ENCODE results near the gene PRKCH. TPM values are rescaled to one million over a fixed set of nuclear protein-coding genes. Genes with fewer than 3 reads are reported as not detected.

The PRKCH gene
- total RNA-seq, 1 experiment from 2014 or later = 2.7 TPM

DNA sequence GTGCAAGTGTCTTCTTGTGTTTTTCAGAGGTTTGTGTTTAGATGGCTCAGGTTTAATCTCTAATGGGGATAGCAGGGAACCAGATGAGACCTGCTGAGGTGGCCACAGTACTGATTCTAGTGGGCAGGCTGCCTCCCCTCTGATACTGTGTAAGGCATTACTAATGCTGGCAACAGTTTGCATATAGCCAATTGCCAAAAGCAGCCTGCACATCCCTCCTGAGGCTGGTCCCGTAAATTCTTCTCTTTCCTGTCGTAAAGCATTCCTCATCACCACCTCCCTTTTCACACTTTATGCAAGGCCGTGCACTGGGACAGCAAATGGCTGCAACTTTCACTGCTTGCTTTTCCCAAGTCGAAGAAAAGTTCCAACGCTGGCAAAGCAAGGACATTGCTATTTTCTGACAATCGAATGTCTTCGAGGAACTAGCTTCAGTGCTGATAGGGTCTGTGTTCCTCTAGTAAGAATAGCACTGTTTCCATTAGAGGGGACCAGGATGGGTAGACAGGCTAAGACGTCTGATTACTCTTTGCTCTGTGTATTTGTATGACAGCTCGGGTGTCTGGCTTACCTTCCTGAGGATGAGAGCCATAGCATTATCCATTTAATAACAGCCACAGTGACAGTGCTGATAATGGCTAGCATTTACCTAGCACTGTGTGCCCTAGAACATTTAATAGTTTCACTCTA lies 195.7 kb downstream of the PRKCH start:
- no TSS peak for BruUV-seq (replicated peaks)
- TF ChIP-seq SIN3A (IDR thresholded peaks at IDR 0.05; ENCODE audit: borderline replicate concordance, insufficient read depth, low read depth, low read length) (no peak), POLR2AphosphoS5 (IDR thresholded peaks at IDR 0.05; ENCODE audit: low read depth, low read length) (no peak), TCF7L2 (IDR thresholded peaks at IDR 0.05; ENCODE audit: low read depth, low read length) (no peak)
- TF ChIP-seq, protein P1, sequence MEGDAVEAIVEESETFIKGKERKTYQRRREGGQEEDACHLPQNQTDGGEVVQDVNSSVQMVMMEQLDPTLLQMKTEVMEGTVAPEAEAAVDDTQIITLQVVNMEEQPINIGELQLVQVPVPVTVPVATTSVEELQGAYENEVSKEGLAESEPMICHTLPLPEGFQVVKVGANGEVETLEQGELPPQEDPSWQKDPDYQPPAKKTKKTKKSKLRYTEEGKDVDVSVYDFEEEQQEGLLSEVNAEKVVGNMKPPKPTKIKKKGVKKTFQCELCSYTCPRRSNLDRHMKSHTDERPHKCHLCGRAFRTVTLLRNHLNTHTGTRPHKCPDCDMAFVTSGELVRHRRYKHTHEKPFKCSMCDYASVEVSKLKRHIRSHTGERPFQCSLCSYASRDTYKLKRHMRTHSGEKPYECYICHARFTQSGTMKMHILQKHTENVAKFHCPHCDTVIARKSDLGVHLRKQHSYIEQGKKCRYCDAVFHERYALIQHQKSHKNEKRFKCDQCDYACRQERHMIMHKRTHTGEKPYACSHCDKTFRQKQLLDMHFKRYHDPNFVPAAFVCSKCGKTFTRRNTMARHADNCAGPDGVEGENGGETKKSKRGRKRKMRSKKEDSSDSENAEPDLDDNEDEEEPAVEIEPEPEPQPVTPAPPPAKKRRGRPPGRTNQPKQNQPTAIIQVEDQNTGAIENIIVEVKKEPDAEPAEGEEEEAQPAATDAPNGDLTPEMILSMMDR (IDR thresholded peaks at IDR 0.05) = no peak
- TF ChIP-seq, protein P2, sequence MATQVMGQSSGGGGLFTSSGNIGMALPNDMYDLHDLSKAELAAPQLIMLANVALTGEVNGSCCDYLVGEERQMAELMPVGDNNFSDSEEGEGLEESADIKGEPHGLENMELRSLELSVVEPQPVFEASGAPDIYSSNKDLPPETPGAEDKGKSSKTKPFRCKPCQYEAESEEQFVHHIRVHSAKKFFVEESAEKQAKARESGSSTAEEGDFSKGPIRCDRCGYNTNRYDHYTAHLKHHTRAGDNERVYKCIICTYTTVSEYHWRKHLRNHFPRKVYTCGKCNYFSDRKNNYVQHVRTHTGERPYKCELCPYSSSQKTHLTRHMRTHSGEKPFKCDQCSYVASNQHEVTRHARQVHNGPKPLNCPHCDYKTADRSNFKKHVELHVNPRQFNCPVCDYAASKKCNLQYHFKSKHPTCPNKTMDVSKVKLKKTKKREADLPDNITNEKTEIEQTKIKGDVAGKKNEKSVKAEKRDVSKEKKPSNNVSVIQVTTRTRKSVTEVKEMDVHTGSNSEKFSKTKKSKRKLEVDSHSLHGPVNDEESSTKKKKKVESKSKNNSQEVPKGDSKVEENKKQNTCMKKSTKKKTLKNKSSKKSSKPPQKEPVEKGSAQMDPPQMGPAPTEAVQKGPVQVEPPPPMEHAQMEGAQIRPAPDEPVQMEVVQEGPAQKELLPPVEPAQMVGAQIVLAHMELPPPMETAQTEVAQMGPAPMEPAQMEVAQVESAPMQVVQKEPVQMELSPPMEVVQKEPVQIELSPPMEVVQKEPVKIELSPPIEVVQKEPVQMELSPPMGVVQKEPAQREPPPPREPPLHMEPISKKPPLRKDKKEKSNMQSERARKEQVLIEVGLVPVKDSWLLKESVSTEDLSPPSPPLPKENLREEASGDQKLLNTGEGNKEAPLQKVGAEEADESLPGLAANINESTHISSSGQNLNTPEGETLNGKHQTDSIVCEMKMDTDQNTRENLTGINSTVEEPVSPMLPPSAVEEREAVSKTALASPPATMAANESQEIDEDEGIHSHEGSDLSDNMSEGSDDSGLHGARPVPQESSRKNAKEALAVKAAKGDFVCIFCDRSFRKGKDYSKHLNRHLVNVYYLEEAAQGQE (IDR thresholded peaks at IDR 0.05; ENCODE audit: insufficient read depth in 1 of 2, low read depth in 2 of 2, low read length in 1 of 2) = no peak
- intact Hi-C loops (cut with micrococcal nuclease; ENCODE audit: unreplicated experiment) (no loop called here), in situ Hi-C loops (cut with HindIII; ENCODE audit: low pct_unique_long_range_greater_than_20kb, low sequenced_read_pairs) (no loop called here)
- ChIA-PET POLR2A (no interaction called here), CTCF (no interaction called here)
- Histone ChIP-seq H3K9me3 (ENCODE audit: control insufficient read depth, insufficient read depth, low read depth, low read length) (no peaks in the 10 kb centered on the region), H3K36me3 (ENCODE audit: control insufficient read depth, insufficient read depth, low read length) (no peaks in the 10 kb centered on the region), H3K4me3 (ENCODE audit: low read depth in 2 of 2, low read length in 2 of 2) (no peak overlapping the region), H3K4me1 (ENCODE audit: control insufficient read depth, insufficient read depth, low read length) (no peaks in the 10 kb centered on the region), H3K27ac (ENCODE audit: low read length) (no peak overlapping the region), H3K27me3 (ENCODE audit: control insufficient read depth, insufficient read depth, low read length) (no peaks in the 10 kb centered on the region)
- ATAC-seq (no peak), DNase-seq (ENCODE audit: low read depth, low spot score) (no peak)

DNA sequence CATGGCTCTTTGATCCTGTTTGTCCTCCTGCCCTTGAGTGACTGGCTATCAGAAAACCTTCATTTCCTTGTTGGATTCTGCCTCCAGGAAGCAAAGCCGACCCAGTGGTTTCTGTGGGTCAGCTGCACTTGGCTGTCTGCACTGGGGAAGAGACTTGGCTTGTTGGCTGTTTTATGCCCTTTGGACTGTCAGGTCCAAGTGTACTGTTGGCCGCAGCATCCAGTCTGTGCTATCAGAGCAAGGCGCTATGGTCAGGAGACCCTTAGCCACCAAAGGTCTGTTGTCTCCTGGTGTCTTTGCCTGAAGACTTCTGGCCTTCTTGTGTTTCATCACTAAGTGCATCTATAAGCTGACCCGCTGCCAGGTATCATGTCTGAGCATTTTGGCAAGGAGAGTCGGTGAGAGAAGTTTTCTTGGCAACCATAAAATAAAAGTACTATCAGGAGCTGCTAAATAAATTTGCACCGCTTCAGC lies 196.6 kb downstream of the PRKCH start:
- POLR2A ChIA-PET = no interaction called here
- no peak for DNase-seq (ENCODE audit: low read depth, low spot score)
- intact Hi-C loops (cut with micrococcal nuclease; ENCODE audit: unreplicated experiment) = no loop called here
- no peaks in the 10 kb centered on the region for H3K36me3 ChIP-seq (ENCODE audit: control insufficient read depth, insufficient read depth, low read length)
- H3K27me3 ChIP-seq (ENCODE audit: control insufficient read depth, insufficient read depth, low read length) = no peaks in the 10 kb centered on the region
- ATAC-seq = no peak
- no peaks in the 10 kb centered on the region for H3K9me3 ChIP-seq (ENCODE audit: control insufficient read depth, insufficient read depth, low read depth, low read length)
- no peak overlapping the region for H3K27ac ChIP-seq (ENCODE audit: low read length)
- no peak for TF ChIP-seq POLR2AphosphoS5 (IDR thresholded peaks at IDR 0.05; ENCODE audit: low read depth, low read length)
- TF ChIP-seq TCF7L2 (IDR thresholded peaks at IDR 0.05; ENCODE audit: low read depth, low read length) = no peak
- TF ChIP-seq, protein P1 (IDR thresholded peaks at IDR 0.05) = no peak
- no peak for TF ChIP-seq SIN3A (IDR thresholded peaks at IDR 0.05; ENCODE audit: borderline replicate concordance, insufficient read depth, low read depth, low read length)
- TF ChIP-seq, protein P2 (IDR thresholded peaks at IDR 0.05; ENCODE audit: insufficient read depth in 1 of 2, low read depth in 2 of 2, low read length in 1 of 2) = no peak
- CTCF ChIA-PET = no interaction called here
- in situ Hi-C loops (cut with HindIII; ENCODE audit: low pct_unique_long_range_greater_than_20kb, low sequenced_read_pairs) = no loop called here
- no peaks in the 10 kb centered on the region for H3K4me1 ChIP-seq (ENCODE audit: control insufficient read depth, insufficient read depth, low read length)
- no peak overlapping the region for H3K4me3 ChIP-seq (ENCODE audit: low read depth in 2 of 2, low read length in 2 of 2)
- no TSS peak for BruUV-seq (replicated peaks)

All from Panc1 (cell line).